ENCODE data around the gene TLE3.

- no peak for TF ChIP-seq CTCF (IDR thresholded peaks at IDR 0.05)
- TF ChIP-seq POLR2AphosphoS5 (IDR thresholded peaks at IDR 0.05), result no peak
Measured at GRCh38 chr15:70089692-70089971, 8.1 kb downstream of the TLE3 start.
